ENCODE results near the gene ATP2A2.
"Not testable (repeated sequence)": the region's sequence is repeated elsewhere in the genome, so short reads cannot be mapped to it uniquely, and the experiment has no call there.

The ATP2A2 gene

DNA sequence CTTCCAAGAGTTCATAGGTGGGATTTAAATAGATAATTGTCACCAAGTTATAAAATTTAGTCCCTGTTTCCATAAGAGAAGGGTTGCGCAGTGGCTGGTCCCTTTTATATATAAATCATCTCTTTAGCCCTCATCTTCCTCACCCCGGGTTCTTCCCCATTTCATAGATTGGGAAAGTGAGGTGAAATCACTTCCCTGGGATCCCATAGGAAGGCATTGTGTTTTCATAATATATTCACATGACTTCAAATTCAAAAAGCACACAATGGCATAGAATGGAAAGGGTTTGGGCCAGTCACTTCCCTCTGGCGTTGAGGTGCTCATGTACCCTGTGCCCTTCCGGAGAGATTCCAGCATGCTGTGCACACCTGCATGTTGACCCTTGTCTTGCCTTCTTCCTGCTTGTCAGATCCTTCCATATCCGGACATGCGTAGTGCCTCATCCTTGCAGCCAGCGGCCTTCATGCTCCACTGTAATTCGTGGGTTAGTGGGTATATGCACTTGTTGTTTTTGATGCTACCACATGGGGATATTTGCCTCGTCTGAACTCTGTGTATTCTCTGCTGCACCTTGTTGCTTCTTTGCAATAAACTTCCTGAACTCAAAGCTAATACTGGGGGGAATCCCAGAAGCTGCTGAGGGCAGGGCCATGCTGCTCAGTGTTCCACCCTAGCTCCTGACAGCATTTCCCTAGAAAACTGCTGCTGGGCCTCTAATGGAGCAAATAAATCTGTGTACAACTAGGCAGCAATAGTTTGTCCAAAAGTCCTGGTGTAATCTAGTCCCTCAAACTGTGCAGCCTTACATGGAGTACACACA lies 62.9 kb downstream of the ATP2A2 start:
- no peak for DNase-seq

DNA sequence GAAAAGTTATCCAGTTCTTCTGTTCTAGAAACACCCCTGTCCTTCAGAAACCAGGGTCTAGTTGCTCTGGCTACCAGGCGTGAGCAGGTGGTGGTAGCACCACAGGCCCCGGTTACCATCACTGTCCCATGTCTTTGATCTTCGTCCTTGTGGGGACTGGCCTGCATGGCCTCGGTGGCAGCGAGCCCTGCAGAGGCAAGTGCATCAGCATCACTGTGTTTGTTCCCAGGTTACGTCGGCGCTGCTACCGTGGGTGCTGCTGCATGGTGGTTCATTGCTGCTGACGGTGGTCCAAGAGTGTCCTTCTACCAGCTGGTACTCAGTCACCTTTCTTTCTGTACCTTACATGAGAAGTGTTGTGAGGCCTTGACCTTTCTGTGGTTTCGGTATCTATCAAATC lies 63.6 kb downstream of the ATP2A2 start:
- no peak for DNase-seq

DNA sequence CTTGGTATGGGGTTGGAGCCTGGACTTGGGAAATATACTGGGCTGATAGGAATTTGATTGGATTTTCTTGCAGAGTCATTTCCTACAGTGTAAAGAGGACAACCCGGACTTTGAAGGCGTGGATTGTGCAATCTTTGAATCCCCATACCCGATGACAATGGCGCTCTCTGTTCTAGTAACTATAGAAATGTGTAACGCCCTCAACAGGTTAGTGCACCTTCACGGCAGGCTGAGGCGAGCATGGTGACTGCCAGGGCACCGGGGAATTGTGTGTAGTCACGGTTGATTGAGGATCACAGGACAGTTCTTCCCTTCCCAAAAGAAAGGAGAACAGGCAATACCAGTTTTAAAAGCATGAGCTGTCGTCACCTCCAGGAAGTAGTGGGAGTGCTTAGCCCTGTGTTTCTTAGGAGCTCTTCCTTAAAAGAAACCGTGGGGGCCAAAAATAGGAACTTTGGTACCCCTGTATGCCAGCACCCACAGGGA lies 64.2 kb downstream of the ATP2A2 start:
- DNase-seq = no peak

DNA sequence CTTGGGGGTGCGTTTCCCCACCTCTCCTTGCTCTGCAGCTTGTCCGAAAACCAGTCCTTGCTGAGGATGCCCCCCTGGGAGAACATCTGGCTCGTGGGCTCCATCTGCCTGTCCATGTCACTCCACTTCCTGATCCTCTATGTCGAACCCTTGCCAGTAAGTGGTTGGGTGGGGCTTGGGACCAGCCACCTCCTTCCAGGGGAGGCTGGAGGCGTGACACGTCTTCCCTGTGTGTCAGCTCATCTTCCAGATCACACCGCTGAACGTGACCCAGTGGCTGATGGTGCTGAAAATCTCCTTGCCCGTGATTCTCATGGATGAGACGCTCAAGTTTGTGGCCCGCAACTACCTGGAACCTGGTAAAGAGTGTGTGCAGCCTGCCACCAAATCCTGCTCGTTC lies 64.9 kb downstream of the ATP2A2 start:
- no peak for DNase-seq

DNA sequence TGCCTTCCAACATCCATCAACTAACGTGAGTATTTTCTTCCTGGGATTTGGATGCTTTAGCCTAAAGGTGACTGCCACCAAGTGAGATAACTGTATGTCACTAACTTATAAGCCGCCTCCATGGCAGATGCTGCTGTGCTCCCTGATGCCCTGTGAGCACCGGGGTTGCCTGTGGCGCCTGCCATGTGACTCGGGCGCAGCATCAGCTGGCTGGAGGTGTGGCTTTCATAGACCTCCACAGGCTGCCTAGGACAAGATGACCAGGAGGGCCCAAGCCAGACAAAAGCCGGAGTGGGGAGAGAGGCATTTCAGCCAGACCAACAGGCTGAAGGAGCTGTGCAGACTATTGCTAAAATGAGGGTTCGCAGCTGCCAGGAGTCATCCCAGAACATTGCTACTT lies 66.7 kb downstream of the ATP2A2 start:
- no peak for DNase-seq

DNA sequence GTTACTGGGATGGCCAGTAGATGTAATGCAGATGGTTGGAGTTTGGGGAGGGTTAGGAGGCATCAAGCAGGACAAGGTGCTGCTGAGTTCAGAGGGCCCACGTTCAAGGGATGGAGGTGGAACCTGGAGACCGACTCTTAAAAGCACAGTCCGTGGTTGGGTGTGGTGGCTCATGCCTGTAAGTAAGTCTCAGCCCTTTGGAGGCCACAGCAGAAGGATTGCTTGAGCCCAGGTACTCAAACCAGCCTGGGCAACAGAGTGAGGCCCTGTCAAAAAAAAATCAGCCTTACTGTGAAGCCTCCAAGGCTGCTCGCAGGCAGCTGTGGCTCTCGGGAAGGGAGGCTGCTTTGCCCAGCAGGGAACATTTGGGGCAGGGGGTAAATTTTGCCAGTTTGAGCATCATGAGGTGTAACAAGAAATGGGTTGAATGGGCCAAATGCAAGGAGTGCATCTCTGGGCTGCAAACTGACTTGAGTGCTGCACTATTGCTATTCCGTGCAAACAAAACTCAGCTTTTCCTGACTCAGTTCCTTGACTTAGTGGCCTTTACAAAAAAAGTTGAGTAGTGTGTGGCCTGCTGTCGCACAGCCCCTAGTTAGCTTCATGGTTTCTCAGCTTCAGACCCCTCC lies 67.5 kb downstream of the ATP2A2 start:
- DNase-seq = no peak

DNA sequence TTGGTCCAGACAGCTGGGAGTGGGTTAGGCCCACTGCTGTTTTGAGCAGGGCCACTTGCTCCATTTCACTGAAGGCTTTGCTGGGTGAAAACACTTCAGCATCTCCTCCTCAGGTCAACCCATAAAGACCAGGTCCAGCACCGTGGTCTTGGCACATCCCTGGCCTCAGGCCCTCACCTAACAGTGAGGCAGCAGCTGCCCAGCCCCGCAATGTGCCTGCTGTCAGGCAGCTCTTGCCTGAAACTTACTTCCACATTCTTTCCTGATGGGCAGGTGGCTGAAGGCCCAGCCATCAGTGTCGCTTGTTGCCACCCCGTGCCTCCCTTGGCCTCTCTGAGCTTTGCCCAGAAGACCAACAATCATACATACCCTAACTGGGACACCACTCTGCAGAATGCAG lies 68.0 kb downstream of the ATP2A2 start:
- no peak for DNase-seq

DNA sequence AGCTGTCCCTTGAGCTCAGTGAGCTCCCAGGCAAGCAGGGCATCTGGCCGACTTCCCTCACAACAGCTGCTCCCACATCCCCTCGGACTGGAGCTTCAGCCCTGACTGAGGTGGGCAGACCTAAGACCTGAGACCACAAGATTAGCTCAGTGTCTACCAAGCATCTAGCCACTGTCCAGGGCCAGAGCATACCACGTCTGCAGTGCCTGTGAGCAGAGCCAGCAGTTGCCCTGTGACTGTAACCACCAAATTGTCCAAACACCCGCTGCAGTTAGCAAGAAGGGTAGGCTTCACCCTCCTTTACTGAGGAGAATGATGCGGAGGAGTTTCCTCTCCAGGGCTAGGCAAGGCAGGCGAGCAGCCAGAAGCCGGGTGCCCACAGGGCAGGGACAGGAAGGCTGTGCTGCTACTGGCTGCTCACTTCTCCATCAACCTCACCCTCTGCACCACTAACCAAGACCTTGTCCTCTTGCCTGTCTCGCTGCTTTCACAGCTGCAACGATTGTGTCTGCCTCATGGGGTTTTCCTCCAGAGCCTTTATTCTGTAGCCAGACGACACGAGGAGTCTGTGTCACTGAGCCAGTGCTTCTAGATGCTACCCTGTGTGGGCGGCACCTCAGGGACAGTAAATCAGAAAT lies 68.6 kb downstream of the ATP2A2 start:
- DNase-seq = peak; percentile 48

DNA sequence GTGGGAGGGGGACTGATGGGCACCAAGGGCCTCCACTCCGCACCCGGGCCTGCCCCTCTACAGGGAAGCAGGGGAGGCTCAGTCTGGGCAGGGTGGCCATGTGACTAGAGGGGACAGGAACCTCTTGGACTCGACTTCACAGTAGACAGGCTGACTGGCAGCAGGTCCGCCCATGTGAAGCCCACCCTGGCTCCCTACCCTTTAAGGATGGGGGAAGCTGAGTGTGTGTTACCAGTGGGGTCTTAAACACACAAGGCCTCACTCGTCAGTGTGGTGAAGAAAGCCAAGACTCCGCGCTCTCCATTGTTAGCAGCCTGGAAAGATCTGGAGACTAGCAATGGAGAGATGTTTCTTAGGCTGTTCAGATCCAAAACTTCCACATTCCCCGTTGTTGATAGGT lies 70.1 kb downstream of the ATP2A2 start:
- DNase-seq = no peak

DNA sequence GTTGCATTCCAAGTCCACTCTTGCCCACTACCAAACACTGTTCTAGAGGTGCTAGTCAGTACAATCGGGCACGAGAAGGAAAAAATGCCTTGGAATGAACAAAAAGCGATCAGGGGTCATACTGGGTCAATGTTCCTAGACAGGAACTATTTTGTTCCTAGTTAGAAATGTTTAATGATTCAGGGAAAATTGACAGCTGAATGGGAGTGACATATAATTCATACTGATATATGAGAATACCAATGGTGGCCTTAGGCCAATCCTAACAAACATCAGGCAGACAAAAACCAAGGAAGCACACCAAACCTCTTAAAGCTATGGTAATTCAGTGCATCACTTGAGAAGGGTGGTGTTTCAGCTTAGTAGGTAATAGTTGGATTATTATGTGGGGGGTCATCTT lies 71.4 kb downstream of the ATP2A2 start:
- DNase-seq = no peak

DNA sequence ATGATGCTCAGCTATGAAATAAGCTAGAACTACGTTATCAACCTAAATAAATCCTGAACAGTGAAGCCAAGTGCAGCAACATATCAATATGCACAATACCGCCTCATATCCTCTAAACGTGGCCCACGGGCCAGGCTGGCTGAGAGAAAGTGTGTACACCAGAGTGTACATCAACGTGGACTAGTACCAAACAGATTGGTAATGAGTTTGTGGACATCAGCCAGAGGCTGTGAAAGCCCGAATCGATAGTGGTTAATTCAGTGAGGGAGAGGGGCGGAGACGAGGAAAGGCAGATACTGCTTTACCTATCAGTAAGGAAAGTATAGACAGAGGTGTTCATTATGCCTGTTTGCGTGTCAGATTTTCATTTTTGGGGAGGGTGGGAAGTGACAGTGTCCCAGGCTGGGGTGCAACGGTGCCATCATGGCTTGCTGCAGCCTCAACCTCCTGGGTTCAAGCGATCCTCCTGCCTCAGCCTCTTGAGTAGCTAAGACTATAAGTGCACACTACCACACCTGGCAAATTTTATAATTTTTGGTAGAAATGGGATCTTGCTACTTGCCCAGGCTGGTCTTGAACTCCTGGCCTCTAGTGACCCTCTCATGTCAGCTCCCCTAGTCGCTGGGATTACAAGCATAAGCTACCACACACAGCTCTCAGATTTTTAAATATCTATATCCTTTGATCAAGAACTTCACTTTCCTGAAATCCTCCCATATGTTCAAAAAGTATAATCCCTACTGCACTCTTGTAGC lies 72.3 kb downstream of the ATP2A2 start:
- no peak for DNase-seq

DNA sequence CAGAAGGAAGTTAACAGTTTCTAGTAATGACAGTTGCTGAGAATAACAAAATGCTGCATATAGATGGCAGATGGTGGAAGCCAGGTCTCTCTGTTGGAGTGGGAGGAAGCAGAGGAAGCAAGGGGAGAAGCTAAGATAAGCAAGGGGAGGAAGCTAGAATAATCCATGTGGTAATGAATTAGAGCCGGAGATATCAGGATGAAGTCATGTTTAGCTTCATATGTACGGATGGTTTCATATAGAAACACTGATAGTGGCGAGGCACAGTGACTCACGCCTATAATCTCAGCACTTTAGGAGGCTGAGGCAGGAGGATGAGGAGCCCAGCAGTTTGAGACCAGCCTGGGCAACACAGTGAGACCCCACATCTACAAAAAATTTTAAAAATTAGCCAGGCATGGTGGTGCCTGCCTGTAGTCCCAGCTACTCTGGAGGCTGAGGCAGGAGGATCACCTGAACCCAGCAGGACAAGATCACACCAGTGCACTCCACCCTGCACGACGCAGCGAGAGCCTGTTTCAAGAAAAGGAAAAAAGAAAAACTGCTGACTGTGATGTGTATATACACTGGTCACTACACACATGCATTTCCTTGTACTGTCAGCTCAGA lies 73.2 kb downstream of the ATP2A2 start:
- DNase-seq = no peak

DNA sequence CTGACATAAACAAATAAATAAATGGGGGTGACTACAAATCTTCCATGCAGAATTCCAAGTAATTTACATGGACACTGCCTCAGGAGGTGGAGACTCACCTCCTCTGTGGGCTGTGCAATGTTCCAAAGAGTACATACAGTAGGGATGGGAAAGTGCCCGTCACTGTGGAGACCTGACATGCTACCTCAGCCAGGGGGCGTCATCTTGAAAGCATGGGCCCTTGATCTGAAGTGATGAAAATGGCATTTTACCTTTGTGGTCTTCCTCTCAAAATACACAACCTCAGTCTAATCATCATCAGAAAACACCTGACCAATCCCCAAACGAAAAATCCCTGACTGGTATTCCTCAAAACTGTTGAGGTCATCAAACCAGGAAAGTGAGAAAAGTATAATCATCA lies 74.0 kb downstream of the ATP2A2 start:
- DNase-seq = no peak

DNA sequence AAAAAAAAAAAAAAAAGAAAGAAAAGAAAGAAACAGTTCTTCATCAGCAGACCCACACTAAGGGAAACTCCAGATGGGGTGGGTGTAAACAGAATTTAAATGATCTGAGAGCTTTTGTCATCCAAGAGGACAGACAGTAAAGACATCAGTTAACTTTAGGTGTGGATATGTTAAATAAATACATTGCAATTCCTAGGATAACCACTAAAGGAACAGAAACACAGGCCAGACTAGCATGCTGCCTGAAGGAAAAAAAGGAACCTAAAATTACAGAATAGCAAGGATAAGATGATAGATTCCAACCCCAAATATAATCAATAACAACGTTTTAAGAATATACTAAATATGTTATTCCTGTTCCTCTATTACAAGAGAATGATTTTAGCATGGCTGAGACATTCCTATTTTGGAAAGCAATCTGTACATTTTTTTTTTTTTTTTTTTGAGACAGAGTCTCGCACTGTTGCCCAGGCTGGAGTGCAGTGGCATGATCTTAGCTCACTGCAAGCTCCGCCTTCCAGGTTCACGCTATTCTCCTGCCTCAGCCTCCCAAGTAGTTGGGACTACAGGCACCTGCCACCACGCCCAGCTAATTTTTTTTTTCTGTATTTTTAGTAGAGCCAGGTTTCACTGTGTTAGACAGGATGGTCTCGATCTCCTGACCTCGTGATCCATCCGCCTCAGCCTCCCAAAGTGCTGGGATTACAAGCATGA lies 77.5 kb downstream of the ATP2A2 start:
- DNase-seq = not testable (repeated sequence)

DNA sequence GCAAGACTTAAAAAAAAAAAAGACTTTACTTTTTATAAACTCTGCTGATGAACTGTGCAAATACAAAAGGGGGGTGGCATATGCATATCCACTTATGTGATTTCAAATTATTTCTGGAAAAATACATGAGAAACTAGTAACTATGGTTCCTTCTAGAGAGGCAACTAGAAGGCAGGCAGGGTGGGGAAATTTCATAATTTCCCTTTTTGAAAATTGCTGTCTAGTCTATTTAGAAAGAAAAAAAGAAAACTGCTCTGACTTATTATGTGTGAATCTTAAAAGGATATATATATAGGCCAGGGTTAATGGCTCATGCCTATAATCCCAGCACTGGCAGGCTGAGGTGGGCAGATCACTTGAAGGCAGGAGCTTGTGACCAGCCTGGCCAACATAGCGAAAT lies 80.2 kb downstream of the ATP2A2 start:
- DNase-seq = no peak

DNA sequence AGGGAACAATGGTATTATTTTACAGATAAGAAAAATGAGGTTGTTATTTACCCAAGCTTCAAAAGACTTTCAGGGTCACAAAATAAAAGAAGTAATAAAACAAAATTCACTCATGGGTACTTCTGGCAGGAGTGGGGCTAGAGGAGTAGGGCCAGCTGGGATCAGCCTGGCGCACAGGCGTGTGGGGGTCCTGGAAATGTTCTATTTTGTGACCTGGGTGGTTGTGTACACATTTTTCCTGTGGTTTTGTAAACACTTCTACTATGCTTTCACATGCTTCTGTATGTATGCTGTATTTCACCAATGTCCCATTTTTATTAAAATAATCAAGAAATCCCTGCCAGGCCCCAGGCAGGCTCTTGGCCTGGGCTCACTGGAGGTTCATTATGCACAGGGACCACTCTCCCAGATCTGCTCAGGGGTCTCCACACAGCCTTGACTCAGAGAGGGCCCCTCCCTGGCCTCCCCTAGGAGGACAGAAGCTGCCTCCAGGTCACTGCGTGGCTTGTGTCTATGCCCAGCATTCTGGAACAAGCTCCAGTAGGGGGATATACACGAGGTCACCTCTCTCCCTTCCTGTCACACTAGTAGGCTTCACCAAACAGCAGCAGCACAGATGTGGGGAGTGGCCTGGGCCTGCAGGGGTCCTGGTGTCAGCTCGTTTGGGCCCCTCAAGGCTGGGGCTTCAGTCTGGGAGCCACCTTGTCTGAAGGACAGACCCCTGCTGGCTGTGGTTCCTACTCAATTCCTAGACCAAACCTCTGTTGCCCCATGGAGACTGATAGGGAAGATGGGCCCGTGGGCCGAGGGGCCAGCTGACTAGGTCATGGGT lies 84.7 kb downstream of the ATP2A2 start:
- DNase-seq = no peak

DNA sequence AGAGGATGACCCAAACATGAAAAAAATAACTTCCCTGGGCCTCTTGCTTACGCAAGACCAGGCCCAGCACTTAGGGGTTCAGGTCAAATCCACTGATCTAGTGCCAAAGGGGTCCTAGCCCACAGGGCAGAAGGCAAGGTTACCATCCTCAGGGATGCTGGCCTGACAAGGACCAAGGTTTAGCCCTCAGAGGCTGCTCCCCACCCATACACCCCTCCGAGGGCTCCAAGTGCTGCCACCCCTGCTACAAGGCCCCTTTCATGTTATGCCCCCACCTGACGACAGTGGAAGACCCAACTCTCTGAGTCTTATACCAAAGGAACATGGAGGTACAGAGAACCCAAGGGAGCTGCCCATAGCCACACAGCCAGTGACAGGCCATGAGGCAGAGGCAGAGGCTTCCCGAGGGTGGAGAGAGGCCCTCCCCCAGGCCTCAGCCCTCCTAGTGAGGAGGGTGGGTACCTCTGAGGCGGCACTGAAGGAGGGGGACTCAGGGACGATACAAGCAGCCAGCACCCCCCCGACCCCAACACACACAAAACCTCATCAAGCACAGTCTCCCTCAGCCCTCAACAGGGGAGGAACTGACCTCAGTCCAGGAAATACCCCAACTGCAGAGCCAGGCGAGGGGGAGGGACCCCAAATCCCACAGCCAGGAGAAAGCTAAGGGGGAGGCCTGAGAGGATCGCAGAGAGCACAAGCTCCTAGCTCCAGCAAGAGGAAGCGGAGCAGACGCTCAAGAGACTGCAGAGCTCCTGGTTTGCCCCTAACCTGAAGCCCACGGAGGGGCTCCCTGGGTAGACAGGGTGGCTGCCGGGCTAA lies 85.5 kb downstream of the ATP2A2 start:
- DNase-seq = no peak

DNA sequence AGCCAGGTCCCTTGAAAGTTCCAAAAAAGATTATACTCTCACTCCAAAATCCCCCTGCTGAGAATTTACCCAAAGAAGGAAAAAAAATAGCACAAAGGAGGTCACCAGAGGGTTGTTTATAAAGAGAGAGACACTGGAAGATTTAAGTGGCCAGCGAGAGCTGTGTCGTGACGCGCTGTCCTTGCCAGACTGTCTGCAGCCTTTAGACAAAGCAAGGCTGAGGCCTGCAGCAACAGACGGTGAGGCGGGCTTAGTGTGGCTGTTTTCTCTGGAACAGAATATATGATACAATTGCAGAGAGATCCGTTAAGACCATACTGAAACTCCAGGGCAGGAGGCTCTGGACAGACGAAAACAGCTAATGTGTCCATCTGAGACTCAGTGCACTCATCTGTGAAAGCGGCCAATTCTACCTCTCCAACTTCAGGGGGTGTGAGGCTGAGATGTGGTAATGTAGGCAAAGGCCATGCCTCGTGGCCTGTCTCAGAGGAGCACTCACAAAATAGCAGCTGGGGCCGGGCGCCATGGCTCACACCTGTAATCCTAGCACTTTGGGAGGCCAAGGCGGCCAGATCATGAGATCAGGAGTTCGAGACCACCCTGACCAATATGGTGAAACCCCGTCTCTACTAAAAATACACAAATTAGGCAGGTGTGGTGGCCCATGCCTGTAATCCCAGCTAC lies 86.3 kb downstream of the ATP2A2 start:
- no peak for DNase-seq

DNA sequence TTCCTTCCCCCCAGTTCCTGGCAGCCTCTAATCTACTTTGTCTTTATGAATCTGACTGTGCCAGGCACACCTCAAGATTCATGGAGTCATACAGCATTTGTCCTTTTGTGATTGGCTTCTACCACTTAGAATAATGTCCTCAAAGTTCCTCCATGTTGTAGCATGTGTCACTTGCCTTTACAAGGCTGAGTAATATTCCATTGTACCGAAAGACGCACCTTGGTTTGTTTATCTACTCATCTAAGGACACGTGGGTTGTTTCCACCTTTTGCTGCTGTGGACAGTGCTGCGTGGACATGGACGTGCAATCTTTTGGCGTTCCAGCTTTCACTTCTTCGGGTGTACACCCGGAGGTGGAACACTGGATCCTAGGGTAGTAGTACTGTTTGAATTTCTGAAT lies 88.9 kb downstream of the ATP2A2 start:
- no peak for DNase-seq

DNA sequence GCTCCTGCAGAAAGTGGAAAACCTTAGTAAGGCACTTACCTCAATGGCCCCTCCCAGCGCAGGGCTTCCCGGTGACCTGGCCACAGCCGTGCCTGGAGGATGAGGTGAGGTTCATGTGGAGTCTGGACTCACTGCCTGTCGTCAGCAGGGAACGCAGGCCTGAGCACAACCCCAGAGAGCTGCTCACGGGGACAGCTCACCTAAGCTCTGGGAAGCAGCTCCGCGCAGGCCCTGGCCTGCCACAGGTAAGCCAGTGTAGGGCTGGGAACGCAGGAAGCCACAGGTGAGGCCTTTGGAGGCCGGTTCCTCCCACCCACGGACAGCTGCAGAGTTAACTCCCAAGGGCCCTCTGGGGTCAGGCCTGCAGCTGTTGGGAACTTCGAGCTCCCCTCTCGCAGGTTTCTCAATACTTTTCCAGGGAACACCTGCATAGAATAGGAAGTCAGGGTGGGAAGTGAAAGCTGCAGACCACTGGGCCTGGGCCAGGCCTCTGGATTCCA lies 89.7 kb downstream of the ATP2A2 start:
- DNase-seq = no peak
